GM23338 (cell line): ENCODE data around the gene AIF1L. TPM values are rescaled to one million over a fixed set of nuclear protein-coding genes. Genes with fewer than 3 reads are reported as not detected.
"Not testable (repeated sequence)": the region's sequence is repeated elsewhere in the genome, so short reads cannot be mapped to it uniquely, and the experiment has no call there.

Experiments
- ATAC-seq: fragments of 200-7000 bp; cut with Tn5 transposase; 3 replicates; pipeline ENCODE4 v1.9.1; 2020
- DNase-seq: peaks from one replicate; pipeline ENCODE4 v3.0.0-alpha.2; 2015; ENCODE audit warnings: low spot score
- H2AFZ ChIP-seq: fragments of 200-600 bp; sonication (generic); 2 replicates; pipeline ENCODE4 v1.8.0; 2016; ENCODE audit warnings: antibody characterized with exemption, mild to moderate bottlenecking, moderate library complexity
- H3F3A ChIP-seq: fragments of 200-600 bp; sonication (generic); replicated peaks from 2 replicates; pipeline ENCODE4 v1.8.0; 2017; ENCODE audit warnings: antibody characterized with exemption, mixed run types, low read depth
- H3K27ac ChIP-seq: fragments of 200-600 bp; sonication (generic); 2 replicates; pipeline ENCODE4 v1.6.1; 2016; ENCODE audit warnings: low read depth
- H3K27me3 ChIP-seq: fragments of 200-600 bp; sonication (generic); 2 replicates; pipeline ENCODE4 v1.8.0; 2016; ENCODE audit warnings: mild to moderate bottlenecking, mixed run types, moderate library complexity; ENCODE audit not compliant: insufficient read depth
- H3K36me3 ChIP-seq: fragments of 200-600 bp; sonication (generic); 2 replicates; pipeline ENCODE4 v1.8.0; 2016; ENCODE audit warnings: mild to moderate bottlenecking; ENCODE audit not compliant: insufficient read depth
- H3K4me1 ChIP-seq: fragments of 200-600 bp; sonication (generic); 2 replicates; pipeline ENCODE4 v1.8.0; 2016; ENCODE audit warnings: mild to moderate bottlenecking, moderate library complexity; ENCODE audit not compliant: insufficient read depth
- H3K4me2 ChIP-seq: fragments of 200-600 bp; sonication (generic); 2 replicates; pipeline ENCODE4 v1.7.1; 2017; ENCODE audit warnings: mixed run types
- H3K4me3 ChIP-seq: fragments of 200-600 bp; sonication (generic); 2 replicates; pipeline ENCODE4 v1.6.1; 2016; ENCODE audit warnings: mixed run types
- H3K79me2 ChIP-seq: fragments of 200-600 bp; sonication (generic); replicated peaks from 2 replicates; pipeline ENCODE4 v1.8.0; 2017; ENCODE audit warnings: mild to moderate bottlenecking; ENCODE audit not compliant: insufficient read depth
- H3K9me2 ChIP-seq: fragments of 200-600 bp; sonication (generic); 2 replicates; pipeline ENCODE4 v1.8.0; 2017; ENCODE audit not compliant: insufficient read depth
- H4K20me1 ChIP-seq: fragments of 200-600 bp; sonication (generic); replicated peaks from 2 replicates; pipeline ENCODE4 v1.8.0; 2017; ENCODE audit warnings: mild to moderate bottlenecking; ENCODE audit not compliant: insufficient read depth
- H3K27ac Mint-ChIP-seq: 2 replicates; pipeline ENCODE4 v1.8.0; 2020; ENCODE audit warnings: inconsistent platforms, mild to moderate bottlenecking, moderate library complexity, mixed read lengths
- H3K27me3 Mint-ChIP-seq: 3 replicates; pipeline ENCODE4 v1.8.0; 2022; ENCODE audit warnings: low read depth, mild to moderate bottlenecking, moderate library complexity, mixed read lengths, inconsistent platforms; ENCODE audit not compliant: insufficient read depth, poor library complexity
- H3K36me3 Mint-ChIP-seq: 3 replicates; pipeline ENCODE4 v1.8.0; 2021; ENCODE audit warnings: low read depth, mild to moderate bottlenecking, inconsistent platforms, moderate library complexity, mixed read lengths
- H3K4me1 Mint-ChIP-seq: 3 replicates; pipeline ENCODE4 v1.8.0; 2020; ENCODE audit warnings: mild to moderate bottlenecking, inconsistent platforms, mixed read lengths
- H3K4me3 Mint-ChIP-seq: 3 replicates; pipeline ENCODE4 v1.8.0; 2021; ENCODE audit warnings: moderate library complexity, mild to moderate bottlenecking, inconsistent platforms, mixed read lengths
- H3K9me3 Mint-ChIP-seq: 3 replicates; pipeline ENCODE4 v1.8.0; 2020; ENCODE audit warnings: moderate library complexity, mild to moderate bottlenecking, inconsistent platforms, mixed read lengths
- CREB1 ChIP-seq: fragments of 250-450 bp; sonication (Bioruptor Pico); IDR thresholded peaks from 2 replicates; pipeline ENCODE4 v1.5.0; 2020; ENCODE audit warnings: low read depth, mild to moderate bottlenecking, moderate library complexity
- CTCF ChIP-seq, 2 experiments: fragments of 200-600 bp in 1 of 2; sonication (generic) in 1 of 2; conservative IDR thresholded peaks; 2 replicates each; pipeline versions ENCODE4 v1.5.1 to v1.6.1; 2016 to 2017; ENCODE audit warnings: antibody characterized with exemption in 2 of 2, low read depth in 2 of 2, mild to moderate bottlenecking in 2 of 2, moderate library complexity in 1 of 2
- ETS1 ChIP-seq: IDR thresholded peaks from 2 replicates; pipeline ENCODE4 v1.6.1; 2016; ENCODE audit warnings: antibody characterized with exemption
- EZH2 ChIP-seq: fragments of 200-600 bp; sonication (generic); IDR thresholded peaks from one replicate; pipeline ENCODE4 v1.8.0; 2017; ENCODE audit warnings: antibody characterized with exemption, mild to moderate bottlenecking, low read depth; ENCODE audit not compliant: unreplicated experiment
- JUNB ChIP-seq: IDR thresholded peaks from one replicate; pipeline ENCODE4 v1.6.1; 2016; ENCODE audit warnings: antibody characterized with exemption; ENCODE audit not compliant: unreplicated experiment
- NANOG ChIP-seq: IDR thresholded peaks from 2 replicates; pipeline ENCODE4 v1.6.1; 2016; ENCODE audit warnings: antibody characterized with exemption, borderline replicate concordance
- POLR2AphosphoS5 ChIP-seq: IDR thresholded peaks from 2 replicates; pipeline ENCODE4 v1.6.1; 2016; ENCODE audit warnings: antibody characterized with exemption, low read depth
- STAT1 ChIP-seq: IDR thresholded peaks from one replicate; pipeline ENCODE4 v1.6.1; 2016; ENCODE audit warnings: antibody characterized with exemption; ENCODE audit not compliant: unreplicated experiment
- ZNF114 ChIP-seq: fragments of 250-450 bp; sonication (Bioruptor Pico); IDR thresholded peaks from 2 replicates; pipeline ENCODE4 v1.5.0; 2020; ENCODE audit warnings: mild to moderate bottlenecking, moderate library complexity
- ZNF331 ChIP-seq: fragments of 250-450 bp; sonication (Bioruptor Pico); IDR thresholded peaks from 2 replicates; pipeline ENCODE4 v1.5.0; 2020; ENCODE audit warnings: low read depth, mild to moderate bottlenecking, moderate library complexity
- ZNF462 ChIP-seq: fragments of 250-450 bp; sonication (Bioruptor Pico); IDR thresholded peaks from 2 replicates; pipeline ENCODE4 v1.5.0; 2020; ENCODE audit warnings: mild to moderate bottlenecking, moderate library complexity
- polyA plus RNA-seq: library from polyadenylated mRNA; unstranded; fragments of >200 nt; fragmentation: Nextera tagmentation; extraction: Ambion mirVana; gene quantifications from 2 replicates; pipeline ENCODE4 v1.2.1, GENCODE V29; 2016
- total RNA-seq: library from RNA; depleted of rRNA; stranded (reverse); fragments of >200 nt; shearing (Covaris generic); gene quantifications from 2 replicates; pipeline ENCODE4 v1.2.3, GENCODE V29; 2014

AIF1L gene
- total and polyA plus RNA-seq, 2 experiments from 2014 or later = 76.4 to 87.8 TPM

- Mint-ChIP-seq H3K4me3 (no peak overlapping the region), H3K4me1 (no peaks in the 10 kb centered on the region), H3K27ac (no peak overlapping the region), H3K36me3 (peaks cover 68% of the 10 kb centered on the region), H3K9me3 (no peaks in the 10 kb centered on the region), H3K27me3 (no peaks in the 10 kb centered on the region)
- no peak overlapping the region for H3K4me2 ChIP-seq
- H3F3A ChIP-seq = 0 out of 2 replicates have a peak, but pooled peaks cover 11% of the 10 kb centered on the region
- ATAC-seq (no peak), DNase-seq (no peak)
- no peaks in the 10 kb centered on the region for H3K9me2 ChIP-seq
- TF ChIP-seq CREB1 (CRISPR knock-in tag) (no peak), STAT1 (no peak), JUNB (no peak), ZNF114 (CRISPR knock-in tag) (no peak), ETS1 (no peak), POLR2AphosphoS5 (no peak), CTCF (conservative IDR thresholded peaks at IDR 0.05; ENCODE audit: low read depth in 2 of 2) (no peak), EZH2 (no peak), ZNF462 (no peak), ZNF331 (CRISPR knock-in tag) (no peak), NANOG (no peak)
- no peak overlapping the region for H3K4me3 ChIP-seq
- H3K36me3 ChIP-seq = peaks cover 44% of the 10 kb centered on the region; the same call in 1 of the 2 replicates
- no peaks in the 10 kb centered on the region for H3K4me1 ChIP-seq
- no peaks in the 10 kb centered on the region for H3K27me3 ChIP-seq
- no peak overlapping the region for H3K27ac ChIP-seq
- peaks cover 13% of the 10 kb centered on the region; the same call in 1 of the 2 replicates for H3K79me2 ChIP-seq
- H2AFZ ChIP-seq = no peak overlapping the region
- peaks cover 17% of the 10 kb centered on the region for H4K20me1 ChIP-seq
These were observed 57.3 kb downstream of the AIF1L start for GRCh38 chr9:131153595-131153994.

- H3K36me3 Mint-ChIP-seq = peaks cover 46% of the 10 kb centered on the region
- not testable (repeated sequence) for ATAC-seq, H3K4me1 ChIP-seq, DNase-seq, H3K4me3 ChIP-seq, H3K27me3 Mint-ChIP-seq, H3K27me3 ChIP-seq, H3F3A ChIP-seq, H3K27ac ChIP-seq, H3K4me2 ChIP-seq, H3K9me3 Mint-ChIP-seq, H2AFZ ChIP-seq, H3K4me1 Mint-ChIP-seq, H3K27ac Mint-ChIP-seq, H3K9me2 ChIP-seq, H3K4me3 Mint-ChIP-seq
- peaks cover 13% of the 10 kb centered on the region; the same call in 1 of the 2 replicates for H3K79me2 ChIP-seq
- peaks cover 20% of the 10 kb centered on the region for H3K36me3 ChIP-seq
- H4K20me1 ChIP-seq = peaks cover 23% of the 10 kb centered on the region
These were observed 62.3 kb downstream of the AIF1L start for GRCh38 chr9:131158673-131159072.
